ENCODE results near the gene PDE2A.

The PDE2A gene

GRCh38 chr11:72598466-72598865 is 75.8 kb downstream of the PDE2A start:
- Histone ChIP-seq H3K4me1 (ENCODE audit: control insufficient read depth, low read depth, low read length) (peaks cover 22% of the 10 kb centered on the region), H3K36me3 (ENCODE audit: control insufficient read depth, low read depth, low read length) (no peaks in the 10 kb centered on the region)

GRCh38 chr11:72597721-72598120 is 76.5 kb downstream of the PDE2A start:
- no peaks in the 10 kb centered on the region for H3K9me3 ChIP-seq (ENCODE audit: control insufficient read depth, low read depth, low read length)
- H3K27ac ChIP-seq (ENCODE audit: low read length), result no peak overlapping the region
- H3K36me3 ChIP-seq (ENCODE audit: control insufficient read depth, low read depth, low read length), result no peaks in the 10 kb centered on the region
- peaks cover 12% of the 10 kb centered on the region for H3K27me3 ChIP-seq (ENCODE audit: control insufficient read depth, insufficient read depth, low read length)
- no peak overlapping the region for H3K9ac ChIP-seq (ENCODE audit: low read length)
- H3K4me3 ChIP-seq (ENCODE audit: low read length), result no peak overlapping the region
- peaks cover 22% of the 10 kb centered on the region for H3K4me1 ChIP-seq (ENCODE audit: control insufficient read depth, low read depth, low read length)

More at GRCh38 chr11:72598466-72598865, 75.8 kb downstream of the PDE2A start:
- Histone ChIP-seq H3K4me3 (ENCODE audit: low read length) (no peak overlapping the region), H3K27ac (ENCODE audit: low read length) (no peak overlapping the region), H3K9me3 (ENCODE audit: control insufficient read depth, low read depth, low read length) (no peaks in the 10 kb centered on the region), H3K27me3 (ENCODE audit: control insufficient read depth, insufficient read depth, low read length) (peaks cover 11% of the 10 kb centered on the region), H3K9ac (ENCODE audit: low read length) (no peak overlapping the region)

GRCh38 chr11:72595292-72595684 is 78.9 kb downstream of the PDE2A start:
- Histone ChIP-seq H3K27me3 (ENCODE audit: control insufficient read depth, insufficient read depth, low read length) (peaks cover 36% of the 10 kb centered on the region), H3K9ac (ENCODE audit: low read length) (no peak overlapping the region), H3K9me3 (ENCODE audit: control insufficient read depth, low read depth, low read length) (no peaks in the 10 kb centered on the region), H3K36me3 (ENCODE audit: control insufficient read depth, low read depth, low read length) (no peaks in the 10 kb centered on the region), H3K27ac (ENCODE audit: low read length) (no peak overlapping the region), H3K4me1 (ENCODE audit: control insufficient read depth, low read depth, low read length) (peaks cover 19% of the 10 kb centered on the region), H3K4me3 (ENCODE audit: low read length) (no peak overlapping the region)

- H3K9me3 ChIP-seq (ENCODE audit: control insufficient read depth, low read depth, low read length), result no peaks in the 10 kb centered on the region
- H3K27ac ChIP-seq (ENCODE audit: low read length), result no peak overlapping the region
- no peaks in the 10 kb centered on the region for H3K36me3 ChIP-seq (ENCODE audit: control insufficient read depth, low read depth, low read length)
- H3K9ac ChIP-seq (ENCODE audit: low read length), result no peak overlapping the region
- H3K4me1 ChIP-seq (ENCODE audit: control insufficient read depth, low read depth, low read length), result peaks cover 19% of the 10 kb centered on the region
- H3K4me3 ChIP-seq (ENCODE audit: low read length), result no peak overlapping the region
- H3K27me3 ChIP-seq (ENCODE audit: control insufficient read depth, insufficient read depth, low read length), result peaks cover 36% of the 10 kb centered on the region
These were observed 79.5 kb downstream of the PDE2A start for GRCh38 chr11:72594493-72595291.

- Histone ChIP-seq H3K27ac (ENCODE audit: low read length) (no peak overlapping the region), H3K9ac (ENCODE audit: low read length) (no peak overlapping the region), H3K27me3 (ENCODE audit: control insufficient read depth, insufficient read depth, low read length) (peaks cover 52% of the 10 kb centered on the region), H3K4me1 (ENCODE audit: control insufficient read depth, low read depth, low read length) (peaks cover 19% of the 10 kb centered on the region), H3K36me3 (ENCODE audit: control insufficient read depth, low read depth, low read length) (no peaks in the 10 kb centered on the region), H3K9me3 (ENCODE audit: control insufficient read depth, low read depth, low read length) (no peaks in the 10 kb centered on the region), H3K4me3 (ENCODE audit: low read length) (no peak overlapping the region)
These were observed 81.3 kb downstream of the PDE2A start for GRCh38 chr11:72592698-72593495.

GRCh38 chr11:72591785-72592502 is 82.3 kb downstream of the PDE2A start:
- Histone ChIP-seq H3K4me3 (ENCODE audit: low read length) (no peak overlapping the region), H3K9ac (ENCODE audit: low read length) (no peak overlapping the region), H3K27ac (ENCODE audit: low read length) (no peak overlapping the region), H3K36me3 (ENCODE audit: control insufficient read depth, low read depth, low read length) (no peaks in the 10 kb centered on the region), H3K27me3 (ENCODE audit: control insufficient read depth, insufficient read depth, low read length) (peaks cover 57% of the 10 kb centered on the region), H3K9me3 (ENCODE audit: control insufficient read depth, low read depth, low read length) (no peaks in the 10 kb centered on the region), H3K4me1 (ENCODE audit: control insufficient read depth, low read depth, low read length) (peaks cover 19% of the 10 kb centered on the region)

- Histone ChIP-seq H3K27me3 (ENCODE audit: control insufficient read depth, insufficient read depth, low read length) (peaks cover 66% of the 10 kb centered on the region), H3K9ac (ENCODE audit: low read length) (no peak overlapping the region), H3K4me3 (ENCODE audit: low read length) (no peak overlapping the region), H3K36me3 (ENCODE audit: control insufficient read depth, low read depth, low read length) (no peaks in the 10 kb centered on the region), H3K9me3 (ENCODE audit: control insufficient read depth, low read depth, low read length) (no peaks in the 10 kb centered on the region), H3K4me1 (ENCODE audit: control insufficient read depth, low read depth, low read length) (peaks cover 19% of the 10 kb centered on the region), H3K27ac (ENCODE audit: low read length) (no peak overlapping the region)
These were observed 83.2 kb downstream of the PDE2A start for GRCh38 chr11:72591023-72591422.

- Histone ChIP-seq H3K4me3 (ENCODE audit: low read length) (peak overlapping the region; percentile 65), H3K9ac (ENCODE audit: low read length) (no peak overlapping the region), H3K27ac (ENCODE audit: low read length) (no peak overlapping the region), H3K36me3 (ENCODE audit: control insufficient read depth, low read depth, low read length) (no peaks in the 10 kb centered on the region), H3K27me3 (ENCODE audit: control insufficient read depth, insufficient read depth, low read length) (peaks cover 75% of the 10 kb centered on the region), H3K4me1 (ENCODE audit: control insufficient read depth, low read depth, low read length) (peaks cover 10% of the 10 kb centered on the region), H3K9me3 (ENCODE audit: control insufficient read depth, low read depth, low read length) (no peaks in the 10 kb centered on the region)
These were observed 84.1 kb downstream of the PDE2A start for GRCh38 chr11:72589802-72590761.

- Histone ChIP-seq H3K36me3 (ENCODE audit: control insufficient read depth, low read depth, low read length) (no peaks in the 10 kb centered on the region), H3K4me3 (ENCODE audit: low read length) (no peak overlapping the region), H3K27me3 (ENCODE audit: control insufficient read depth, insufficient read depth, low read length) (peaks cover 85% of the 10 kb centered on the region), H3K4me1 (ENCODE audit: control insufficient read depth, low read depth, low read length) (no peaks in the 10 kb centered on the region), H3K27ac (ENCODE audit: low read length) (no peak overlapping the region), H3K9me3 (ENCODE audit: control insufficient read depth, low read depth, low read length) (no peaks in the 10 kb centered on the region), H3K9ac (ENCODE audit: low read length) (no peak overlapping the region)
These were observed 85.5 kb downstream of the PDE2A start for GRCh38 chr11:72588421-72589410.

- Histone ChIP-seq H3K4me1 (ENCODE audit: control insufficient read depth, low read depth, low read length) (no peaks in the 10 kb centered on the region), H3K9me3 (ENCODE audit: control insufficient read depth, low read depth, low read length) (no peaks in the 10 kb centered on the region), H3K36me3 (ENCODE audit: control insufficient read depth, low read depth, low read length) (no peaks in the 10 kb centered on the region), H3K27me3 (ENCODE audit: control insufficient read depth, insufficient read depth, low read length) (peaks cover 90% of the 10 kb centered on the region), H3K4me3 (ENCODE audit: low read length) (no peak overlapping the region), H3K9ac (ENCODE audit: low read length) (no peak overlapping the region), H3K27ac (ENCODE audit: low read length) (no peak overlapping the region)
These were observed 86.5 kb downstream of the PDE2A start for GRCh38 chr11:72587696-72588095.
